Neural cell (in vitro differentiated cells): ENCODE results near the gene FUT8. TPM values are rescaled to one million over a fixed set of nuclear protein-coding genes. Genes with fewer than 3 reads are reported as not detected.

ENCODE experiments used
- H2AFZ ChIP-seq: fragments of 200-600, 300-800 bp; sonication (generic), shearing (Covaris generic); 2 replicates; pipeline ENCODE4 v1.6.0; 2014; ENCODE audit warnings: low read depth, mild to moderate bottlenecking, antibody characterized with exemption, low read length, moderate library complexity
- H3F3A ChIP-seq: fragments of 200-600 bp; shearing (Covaris generic); 2 replicates; pipeline ENCODE4 v1.6.1; 2016; ENCODE audit warnings: mild to moderate bottlenecking, moderate library complexity, mixed read lengths, antibody characterized with exemption, low read length; ENCODE audit not compliant: insufficient read depth, poor library complexity, severe bottlenecking
- H3K27ac ChIP-seq: fragments of 200-600, 300-800 bp; sonication (generic), shearing (Covaris generic); 2 replicates; pipeline ENCODE4 v1.5.1; 2014; ENCODE audit warnings: mild to moderate bottlenecking, low read length, moderate library complexity
- H3K27me3 ChIP-seq: fragments of 300-800, 200-600 bp; sonication (generic), shearing (Covaris generic); 2 replicates; pipeline ENCODE4 v1.6.0; 2014; ENCODE audit warnings: mild to moderate bottlenecking, low read depth, low read length, moderate library complexity; ENCODE audit not compliant: insufficient read depth
- H3K36me3 ChIP-seq: fragments of 300-800, 200-600 bp; sonication (generic), shearing (Covaris generic); 2 replicates; pipeline ENCODE4 v1.5.1; 2014; ENCODE audit warnings: mild to moderate bottlenecking, antibody characterized with exemption, low read length, moderate library complexity; ENCODE audit not compliant: insufficient read depth
- H3K4me2 ChIP-seq: fragments of 300-800, 200-600 bp; sonication (generic), shearing (Covaris generic); 2 replicates; pipeline ENCODE4 v1.6.0; 2014; ENCODE audit warnings: mild to moderate bottlenecking, low read length
- H3K4me3 ChIP-seq: fragments of 300-800, 200-600 bp; sonication (generic), shearing (Covaris generic); 2 replicates; pipeline ENCODE4 v1.5.1; 2014; ENCODE audit warnings: mild to moderate bottlenecking, low read length, moderate library complexity
- H3K79me2 ChIP-seq: fragments of 200-600 bp; shearing (Covaris generic); replicated peaks from 2 replicates; pipeline ENCODE4 v1.6.0; 2014; ENCODE audit warnings: mild to moderate bottlenecking, low read length, moderate library complexity; ENCODE audit not compliant: insufficient read depth
- H3K9ac ChIP-seq: fragments of 300-800, 200-600 bp; sonication (generic), shearing (Covaris generic); 2 replicates; pipeline ENCODE4 v1.6.1; 2016; ENCODE audit warnings: mild to moderate bottlenecking, low read length, mixed read lengths
- H3K9me2 ChIP-seq: fragments of 200-600 bp; shearing (Covaris generic); 2 replicates; pipeline ENCODE4 v1.6.1; 2016; ENCODE audit warnings: mild to moderate bottlenecking, low read length, mixed read lengths; ENCODE audit not compliant: insufficient read depth
- H3K9me3 ChIP-seq: fragments of 200-600, 300-800 bp; sonication (generic), shearing (Covaris generic); 2 replicates; pipeline ENCODE4 v1.6.1; 2016; ENCODE audit warnings: mild to moderate bottlenecking, mixed run types, low read length, moderate library complexity, mixed read lengths
- H4K20me1 ChIP-seq: fragments of 200-600 bp; shearing (Covaris generic); 2 replicates; pipeline ENCODE4 v1.6.1; 2016; ENCODE audit warnings: mild to moderate bottlenecking, mixed run types; ENCODE audit not compliant: insufficient read depth
- CTCF ChIP-seq: fragments of 450-650 bp; IDR thresholded peaks from 2 replicates; pipeline ENCODE4 v1.5.1; 2014; ENCODE audit warnings: antibody characterized with exemption, mild to moderate bottlenecking, moderate library complexity; ENCODE audit not compliant: poor library complexity, severe bottlenecking
- EP300 ChIP-seq: fragments of 450-650 bp; conservative IDR thresholded peaks from 2 replicates; pipeline ENCODE4 v1.6.1; 2014; ENCODE audit warnings: antibody characterized with exemption, mild to moderate bottlenecking, moderate library complexity; ENCODE audit not compliant: poor library complexity, severe bottlenecking
- EZH2 ChIP-seq: fragments of 200-600, 300-800 bp; shearing (Covaris generic), sonication (generic); IDR thresholded peaks from 2 replicates; pipeline ENCODE4 v1.6.1; 2014; ENCODE audit warnings: antibody characterized with exemption, low read length, borderline replicate concordance, mild to moderate bottlenecking; ENCODE audit not compliant: insufficient read depth, poor library complexity, severe bottlenecking
- MXI1 ChIP-seq: fragments of 450-650 bp; conservative IDR thresholded peaks from 2 replicates; pipeline ENCODE4 v1.6.1; 2014; ENCODE audit warnings: antibody characterized with exemption, mild to moderate bottlenecking; ENCODE audit not compliant: poor library complexity, severe bottlenecking
- POLR2AphosphoS5 ChIP-seq: IDR thresholded peaks from 2 replicates; pipeline ENCODE4 v1.6.1; 2012
- RAD21 ChIP-seq: fragments of 450-650 bp; conservative IDR thresholded peaks from 2 replicates; pipeline ENCODE4 v1.6.1; 2014; ENCODE audit warnings: antibody characterized with exemption, mild to moderate bottlenecking, moderate library complexity
- SMC3 ChIP-seq: fragments of 450-650 bp; conservative IDR thresholded peaks from 2 replicates; pipeline ENCODE4 v1.6.1; 2014; ENCODE audit warnings: antibody characterized with exemption, mild to moderate bottlenecking, moderate library complexity; ENCODE audit not compliant: poor library complexity
- TAF1 ChIP-seq: IDR thresholded peaks from 2 replicates; pipeline ENCODE4 v1.6.1; 2012; ENCODE audit warnings: low read depth
- polyA plus RNA-seq: library from polyadenylated mRNA; depleted of rRNA; stranded (reverse); fragments of >200 nt; gene quantifications from 2 replicates; pipeline ENCODE4 v1.2.3, GENCODE V29; 2014
- TF ChIP-seq, protein P1 (sequence below): IDR thresholded peaks from 2 replicates; pipeline ENCODE4 v1.6.1; 2012; ENCODE audit warnings: borderline replicate concordance

Gene FUT8
- polyA plus RNA-seq, 1 donor from 2014 or later: 72.8 TPM

- Histone ChIP-seq H3K79me2 (peaks cover 11% of the 10 kb centered on the region), H2AFZ (no peak overlapping the region), H3K27me3 (no peaks in the 10 kb centered on the region), H3K4me3 (no peak overlapping the region), H3K4me2 (no peak overlapping the region), H3K9me3 (no peaks in the 10 kb centered on the region), H4K20me1 (no peaks in the 10 kb centered on the region), H3F3A (no peaks in the 10 kb centered on the region), H3K27ac (no peak overlapping the region), H3K36me3 (no peaks in the 10 kb centered on the region), H3K9me2 (no peaks in the 10 kb centered on the region), H3K9ac (no peak overlapping the region)
- TF ChIP-seq EZH2: no peak
These were observed 59.7 kb downstream of the FUT8 start for GRCh38 chr14:65472189-65472588.

- no peak overlapping the region for H3K4me3 ChIP-seq
- H3K27me3 ChIP-seq: no peaks in the 10 kb centered on the region
- H3F3A ChIP-seq: no peaks in the 10 kb centered on the region
- no peak overlapping the region for H3K27ac ChIP-seq
- H4K20me1 ChIP-seq: no peaks in the 10 kb centered on the region
- no peak overlapping the region for H3K9ac ChIP-seq
- peaks cover 17% of the 10 kb centered on the region for H3K79me2 ChIP-seq
- no peak overlapping the region for H2AFZ ChIP-seq
- no peak overlapping the region for H3K4me2 ChIP-seq
- no peaks in the 10 kb centered on the region for H3K9me3 ChIP-seq
- TF ChIP-seq EZH2: no peak
- H3K36me3 ChIP-seq: no peaks in the 10 kb centered on the region
- no peaks in the 10 kb centered on the region for H3K9me2 ChIP-seq
These were observed 63.9 kb downstream of the FUT8 start for GRCh38 chr14:65476273-65476941.

GRCh38 chr14:65476942-65477318 lies 64.4 kb downstream of the FUT8 start:
- no peaks in the 10 kb centered on the region for H4K20me1 ChIP-seq
- H3K4me2 ChIP-seq: no peak overlapping the region
- H3K4me3 ChIP-seq: no peak overlapping the region
- no peak overlapping the region for H2AFZ ChIP-seq
- no peak for TF ChIP-seq CTCF
- TF ChIP-seq TAF1: no peak
- no peak for TF ChIP-seq SMC3
- TF ChIP-seq RAD21: no peak
- TF ChIP-seq POLR2AphosphoS5: no peak
- TF ChIP-seq, protein P1, sequence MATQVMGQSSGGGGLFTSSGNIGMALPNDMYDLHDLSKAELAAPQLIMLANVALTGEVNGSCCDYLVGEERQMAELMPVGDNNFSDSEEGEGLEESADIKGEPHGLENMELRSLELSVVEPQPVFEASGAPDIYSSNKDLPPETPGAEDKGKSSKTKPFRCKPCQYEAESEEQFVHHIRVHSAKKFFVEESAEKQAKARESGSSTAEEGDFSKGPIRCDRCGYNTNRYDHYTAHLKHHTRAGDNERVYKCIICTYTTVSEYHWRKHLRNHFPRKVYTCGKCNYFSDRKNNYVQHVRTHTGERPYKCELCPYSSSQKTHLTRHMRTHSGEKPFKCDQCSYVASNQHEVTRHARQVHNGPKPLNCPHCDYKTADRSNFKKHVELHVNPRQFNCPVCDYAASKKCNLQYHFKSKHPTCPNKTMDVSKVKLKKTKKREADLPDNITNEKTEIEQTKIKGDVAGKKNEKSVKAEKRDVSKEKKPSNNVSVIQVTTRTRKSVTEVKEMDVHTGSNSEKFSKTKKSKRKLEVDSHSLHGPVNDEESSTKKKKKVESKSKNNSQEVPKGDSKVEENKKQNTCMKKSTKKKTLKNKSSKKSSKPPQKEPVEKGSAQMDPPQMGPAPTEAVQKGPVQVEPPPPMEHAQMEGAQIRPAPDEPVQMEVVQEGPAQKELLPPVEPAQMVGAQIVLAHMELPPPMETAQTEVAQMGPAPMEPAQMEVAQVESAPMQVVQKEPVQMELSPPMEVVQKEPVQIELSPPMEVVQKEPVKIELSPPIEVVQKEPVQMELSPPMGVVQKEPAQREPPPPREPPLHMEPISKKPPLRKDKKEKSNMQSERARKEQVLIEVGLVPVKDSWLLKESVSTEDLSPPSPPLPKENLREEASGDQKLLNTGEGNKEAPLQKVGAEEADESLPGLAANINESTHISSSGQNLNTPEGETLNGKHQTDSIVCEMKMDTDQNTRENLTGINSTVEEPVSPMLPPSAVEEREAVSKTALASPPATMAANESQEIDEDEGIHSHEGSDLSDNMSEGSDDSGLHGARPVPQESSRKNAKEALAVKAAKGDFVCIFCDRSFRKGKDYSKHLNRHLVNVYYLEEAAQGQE: no peak
- TF ChIP-seq EZH2: no peak
- TF ChIP-seq MXI1: no peak
- TF ChIP-seq EP300: no peak
- no peak overlapping the region for H3K9ac ChIP-seq
- H3K9me3 ChIP-seq: no peaks in the 10 kb centered on the region
- H3K79me2 ChIP-seq: peaks cover 17% of the 10 kb centered on the region
- no peaks in the 10 kb centered on the region for H3K36me3 ChIP-seq
- H3F3A ChIP-seq: no peaks in the 10 kb centered on the region
- H3K27me3 ChIP-seq: no peaks in the 10 kb centered on the region
- no peak overlapping the region for H3K27ac ChIP-seq
- H3K9me2 ChIP-seq: no peaks in the 10 kb centered on the region
